SU-DHL-6 (cell line): Measurements from ENCODE around the gene FOXA1.

Experiments
- H2AFZ ChIP-seq: fragments of 200-600 bp; sonication (generic); 2 replicates; pipeline ENCODE4 v1.6.1; 2014; ENCODE audit warnings: low read depth, mild to moderate bottlenecking, moderate library complexity, mixed read lengths, antibody characterized with exemption, low read length; ENCODE audit not compliant: severe bottlenecking
- H3F3A ChIP-seq: fragments of 200-600 bp; shearing (Covaris generic); 2 replicates; pipeline ENCODE4 v1.6.0; 2016; ENCODE audit warnings: antibody characterized with exemption, mild to moderate bottlenecking; ENCODE audit not compliant: insufficient read depth
- H3K27ac ChIP-seq: fragments of 200-600 bp; sonication (generic); 2 replicates; pipeline ENCODE4 v1.5.1; 2016; ENCODE audit warnings: low read depth, mild to moderate bottlenecking, low read length, moderate library complexity, mixed read lengths
- H3K27me3 ChIP-seq: fragments of 200-600 bp; sonication (generic), shearing (Covaris generic); 2 replicates; pipeline ENCODE4 v1.6.0; 2014; ENCODE audit warnings: mild to moderate bottlenecking, low read length
- H3K36me3 ChIP-seq: fragments of 200-600 bp; sonication (generic); 2 replicates; pipeline ENCODE4 v1.6.1; 2014; ENCODE audit warnings: mild to moderate bottlenecking, low read length, mixed read lengths
- H3K4me2 ChIP-seq: fragments of 300-600, 200-600 bp; shearing (Covaris generic), sonication (generic); 2 replicates; pipeline ENCODE4 v1.6.0; 2014; ENCODE audit warnings: low read length, low read depth, mild to moderate bottlenecking; ENCODE audit not compliant: poor library complexity, severe bottlenecking
- H3K4me3 ChIP-seq: fragments of 200-600 bp; sonication (generic); 2 replicates; pipeline ENCODE4 v1.5.1; 2014; ENCODE audit warnings: antibody characterized with exemption, low read length, mild to moderate bottlenecking, mixed read lengths; ENCODE audit not compliant: insufficient read depth, poor library complexity, severe bottlenecking
- H3K79me2 ChIP-seq: fragments of 200-600 bp; sonication (generic); 2 replicates; pipeline ENCODE4 v1.6.1; 2014; ENCODE audit warnings: mild to moderate bottlenecking, low read length, moderate library complexity; ENCODE audit not compliant: insufficient read depth
- H3K9ac ChIP-seq: fragments of 200-600 bp; sonication (generic); 2 replicates; pipeline ENCODE4 v1.7.0; 2014; ENCODE audit warnings: mild to moderate bottlenecking, low read length
- H3K9me2 ChIP-seq: fragments of 200-600 bp; sonication (generic); replicated peaks from 2 replicates; pipeline ENCODE4 v1.6.1; 2014; ENCODE audit warnings: low read length; ENCODE audit not compliant: insufficient read depth
- H3K9me3 ChIP-seq: fragments of 200-600 bp; sonication (generic); 2 replicates; pipeline ENCODE4 v1.6.1; 2014; ENCODE audit warnings: low read length, mixed read lengths; ENCODE audit not compliant: insufficient read depth
- H4K20me1 ChIP-seq: fragments of 200-600 bp; sonication (generic); 2 replicates; pipeline ENCODE4 v1.6.1; 2014; ENCODE audit warnings: low read depth, mild to moderate bottlenecking, antibody characterized with exemption, low read length, moderate library complexity, mixed read lengths
- CTCF ChIP-seq: fragments of 200-600 bp; sonication (generic); IDR thresholded peaks from one replicate; pipeline ENCODE4 v1.5.1; 2017; ENCODE audit warnings: antibody characterized with exemption, mild to moderate bottlenecking, low read length, moderate library complexity; ENCODE audit not compliant: insufficient read depth, poor library complexity, severe bottlenecking
- EZH2phosphoT487 ChIP-seq: fragments of 200-600 bp; sonication (generic), shearing (Covaris generic); conservative IDR thresholded peaks from 2 replicates; pipeline ENCODE4 v1.6.1; 2018; ENCODE audit warnings: mild to moderate bottlenecking, antibody characterized with exemption, low read length, moderate library complexity, mixed read lengths

The FOXA1 gene

GRCh38 chr14:37641117-37641516 is 46.1 kb upstream of the FOXA1 start:
- H4K20me1 ChIP-seq: no peaks in the 10 kb centered on the region
- no peaks in the 10 kb centered on the region for H3K79me2 ChIP-seq
- TF ChIP-seq EZH2phosphoT487: no peak
- TF ChIP-seq CTCF: no peak

GRCh38 chr14:37638599-37638998 is 43.5 kb upstream of the FOXA1 start:
- no peaks in the 10 kb centered on the region for H3F3A ChIP-seq
- no peak overlapping the region for H3K27ac ChIP-seq
- H3K27me3 ChIP-seq: no peaks in the 10 kb centered on the region
- H3K79me2 ChIP-seq: no peaks in the 10 kb centered on the region
- H3K9ac ChIP-seq: no peak overlapping the region
- H3K4me2 ChIP-seq: no peak overlapping the region
- no peak for TF ChIP-seq CTCF
- TF ChIP-seq EZH2phosphoT487: no peak
- H4K20me1 ChIP-seq: no peaks in the 10 kb centered on the region
- H3K36me3 ChIP-seq: no peaks in the 10 kb centered on the region
- no peaks in the 10 kb centered on the region for H3K9me2 ChIP-seq
- no peak overlapping the region for H2AFZ ChIP-seq
- H3K4me3 ChIP-seq: no peak overlapping the region
- H3K9me3 ChIP-seq: 0 out of 2 replicates have a peak, but pooled peaks cover 4% of the 10 kb centered on the region

More at GRCh38 chr14:37641117-37641516, 46.1 kb upstream of the FOXA1 start:
- Histone ChIP-seq H2AFZ (no peak overlapping the region), H3K4me2 (no peak overlapping the region), H3K9me2 (no peaks in the 10 kb centered on the region), H3K27ac (no peak overlapping the region), H3K27me3 (no peaks in the 10 kb centered on the region), H3K9me3 (no peaks in the 10 kb centered on the region), H3F3A (no peaks in the 10 kb centered on the region), H3K9ac (no peak overlapping the region), H3K4me3 (no peak overlapping the region), H3K36me3 (no peaks in the 10 kb centered on the region)

- Histone ChIP-seq H3K9me3 (0 out of 2 replicates have a peak, but pooled peaks cover 4% of the 10 kb centered on the region), H3K9me2 (no peaks in the 10 kb centered on the region), H3K4me3 (no peak overlapping the region), H3K27ac (no peak overlapping the region), H3K9ac (no peak overlapping the region), H3K36me3 (no peaks in the 10 kb centered on the region), H4K20me1 (no peaks in the 10 kb centered on the region), H3K27me3 (no peaks in the 10 kb centered on the region), H2AFZ (no peak overlapping the region), H3F3A (no peaks in the 10 kb centered on the region), H3K4me2 (no peak overlapping the region), H3K79me2 (no peaks in the 10 kb centered on the region)
- no peak for TF ChIP-seq EZH2phosphoT487
Observed at GRCh38 chr14:37637341-37637740, 42.3 kb upstream of the FOXA1 start.

DNA sequence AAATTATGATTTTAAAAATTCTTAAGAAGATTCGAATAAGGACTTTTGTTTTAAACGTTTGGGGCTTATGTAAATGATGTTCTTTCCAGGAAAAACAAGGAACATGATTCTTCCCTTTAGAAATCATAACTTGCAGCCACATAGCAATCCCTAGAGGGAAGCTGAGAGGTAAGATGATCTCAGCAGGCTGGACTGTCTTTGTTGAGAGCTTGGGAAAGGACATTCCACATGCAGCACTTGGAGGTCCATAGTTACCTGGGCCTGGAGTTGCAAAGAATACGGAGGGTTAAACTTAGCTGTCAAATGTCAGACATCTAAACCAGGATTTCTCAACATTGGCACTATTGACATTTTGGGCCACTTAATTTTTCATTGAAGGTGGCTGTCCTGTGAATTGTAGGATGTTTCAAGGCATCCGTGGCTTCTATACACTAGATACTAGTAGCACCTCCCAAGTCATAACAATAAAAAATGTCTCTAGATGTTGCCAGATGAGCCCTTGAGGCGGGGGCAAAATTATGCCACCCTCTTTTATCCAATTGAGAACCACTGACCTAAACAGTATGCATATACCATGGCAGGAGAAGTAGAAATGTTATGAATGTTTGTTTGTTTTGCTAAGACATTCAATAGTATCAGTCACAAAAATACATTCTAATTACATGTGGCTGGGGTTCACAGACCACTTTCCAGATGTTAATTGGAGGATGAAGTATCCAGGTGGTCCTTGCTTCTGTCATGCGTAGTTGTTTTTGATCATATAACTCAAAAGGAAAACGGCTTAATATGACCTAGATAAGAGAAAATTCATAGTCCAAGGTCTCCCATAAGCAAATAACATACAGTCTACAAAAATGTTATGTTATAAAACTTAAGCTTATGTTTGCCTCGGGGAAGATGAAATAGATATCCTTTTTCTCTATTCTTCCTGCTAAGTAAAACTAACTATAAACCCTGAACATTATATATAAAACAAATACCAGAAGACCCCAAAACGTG is 30.8 kb upstream of the FOXA1 start:
- H3K9ac ChIP-seq: no peak overlapping the region
- no peaks in the 10 kb centered on the region for H3K36me3 ChIP-seq
- no peak overlapping the region for H3K4me2 ChIP-seq
- TF ChIP-seq EZH2phosphoT487: no peak
- no peak for TF ChIP-seq CTCF
- no peaks in the 10 kb centered on the region for H3K79me2 ChIP-seq
- H3K9me3 ChIP-seq: no peaks in the 10 kb centered on the region
- no peaks in the 10 kb centered on the region for H3K27me3 ChIP-seq
- no peak overlapping the region for H2AFZ ChIP-seq
- H3F3A ChIP-seq: no peaks in the 10 kb centered on the region
- H3K27ac ChIP-seq: no peak overlapping the region
- no peaks in the 10 kb centered on the region for H4K20me1 ChIP-seq
- H3K4me3 ChIP-seq: no peak overlapping the region
- H3K9me2 ChIP-seq: no peaks in the 10 kb centered on the region
